CD14-positive monocyte (primary cell): ENCODE data around the gene NEK1. TPM values are rescaled to one million over a fixed set of nuclear protein-coding genes. Genes with fewer than 3 reads are reported as not detected.
"Not testable (repeated sequence)": the region's sequence is repeated elsewhere in the genome, so short reads cannot be mapped to it uniquely, and the experiment has no call there.

Experiments
- DNase-seq, 3 donors: peaks; one replicate each; pipeline ENCODE4 v3.0.0-alpha.2; 2011 to 2022
- H2AFZ ChIP-seq: 2 replicates; pipeline ENCODE4 v1.6.0; 2012; ENCODE audit warnings: mild to moderate bottlenecking, low read depth, low read length, inconsistent platforms; ENCODE audit not compliant: insufficient read depth, poor library complexity, severe bottlenecking
- H3K27ac ChIP-seq, 2 donors: 1 replicate in 1 of 2; 2 replicates in 1 of 2; pipeline ENCODE4 v1.5.1; 2012 to 2013; ENCODE audit warnings: low read length in 2 of 2, control low read depth in 1 of 2, inconsistent platforms in 1 of 2, low read depth in 1 of 2, mild to moderate bottlenecking in 1 of 2
- H3K27me3 ChIP-seq, 2 donors: one replicate each; pipeline versions ENCODE4 v1.6.0 to v1.6.1; 2011 to 2013; ENCODE audit warnings: low read length in 2 of 2; ENCODE audit not compliant: control insufficient read depth in 2 of 2, insufficient read depth in 2 of 2
- H3K36me3 ChIP-seq, 2 donors: replicated peaks in 1 of 2; 1 replicate in 1 of 2; 2 replicates in 1 of 2; pipeline versions ENCODE4 v1.5.1 to v1.6.1; 2012 to 2013; ENCODE audit warnings: low read length in 2 of 2, control low read depth in 1 of 2, inconsistent platforms in 1 of 2, mild to moderate bottlenecking in 1 of 2; ENCODE audit not compliant: insufficient read depth in 2 of 2, control insufficient read depth in 1 of 2
- H3K4me1 ChIP-seq, 2 donors: 1 replicate in 1 of 2; 2 replicates in 1 of 2; pipeline versions ENCODE4 v1.5.1 to v1.6.1; 2012 to 2013; ENCODE audit warnings: low read length in 2 of 2, control low read depth in 1 of 2, inconsistent platforms in 1 of 2, mild to moderate bottlenecking in 1 of 2, moderate library complexity in 1 of 2; ENCODE audit not compliant: insufficient read depth in 2 of 2, control insufficient read depth in 1 of 2
- H3K4me2 ChIP-seq: replicated peaks from 2 replicates; pipeline ENCODE3; 2012; ENCODE audit warnings: low read length, moderate library complexity, mild to moderate bottlenecking; ENCODE audit not compliant: poor library complexity, severe bottlenecking; ENCODE audit errors: extremely low read depth
- H3K4me3 ChIP-seq, 3 experiments: fragments of 200-600 bp in 1 of 3; sonication (generic) in 1 of 3; replicated peaks in 1 of 3; 1 replicate in 2 of 3; 2 replicates in 1 of 3; pipeline ENCODE4 v1.5.1; 2011 to 2013; ENCODE audit warnings: low read length in 3 of 3, mild to moderate bottlenecking in 3 of 3, control low read depth in 2 of 3, low read depth in 2 of 3, inconsistent platforms in 1 of 3, moderate library complexity in 1 of 3
- H3K79me2 ChIP-seq: 2 replicates; pipeline ENCODE4 v1.6.0; 2012; ENCODE audit warnings: mild to moderate bottlenecking, control low read depth, inconsistent platforms, low read length, moderate library complexity; ENCODE audit not compliant: insufficient read depth
- H3K9ac ChIP-seq: 2 replicates; pipeline ENCODE4 v1.6.0; 2017; ENCODE audit warnings: low read length, mild to moderate bottlenecking; ENCODE audit not compliant: insufficient read depth, poor library complexity, severe bottlenecking
- H3K9me3 ChIP-seq, 2 donors: replicated peaks in 1 of 2; 1 replicate in 1 of 2; 2 replicates in 1 of 2; pipeline versions ENCODE4 v1.5.1 to v1.6.1; 2012 to 2013; ENCODE audit warnings: low read length in 2 of 2, control low read depth in 1 of 2; ENCODE audit not compliant: control insufficient read depth in 1 of 2, insufficient read depth in 1 of 2
- H4K20me1 ChIP-seq: 2 replicates; pipeline ENCODE4 v1.6.0; 2012; ENCODE audit warnings: mild to moderate bottlenecking, low read length, control low read depth, moderate library complexity; ENCODE audit not compliant: insufficient read depth
- H3K27ac Mint-ChIP-seq, 7 donors: one replicate each; pipeline ENCODE4 v1.8.0; 2020; ENCODE audit warnings: mild to moderate bottlenecking in 7 of 7, mixed read lengths in 7 of 7, moderate library complexity in 6 of 7, inconsistent platforms in 2 of 7
- H3K27me3 Mint-ChIP-seq, 3 donors: one replicate each; pipeline ENCODE4 v1.8.0; 2021 to 2022; ENCODE audit warnings: low read depth in 3 of 3, mild to moderate bottlenecking in 3 of 3, mixed read lengths in 3 of 3, moderate library complexity in 3 of 3, inconsistent platforms in 1 of 3
- H3K36me3 Mint-ChIP-seq, 2 donors: one replicate each; pipeline ENCODE4 v1.8.0; 2020; ENCODE audit warnings: mixed read lengths in 2 of 2, inconsistent platforms in 1 of 2, mild to moderate bottlenecking in 1 of 2
- H3K4me1 Mint-ChIP-seq: one replicate; pipeline ENCODE4 v1.8.0; 2020; ENCODE audit warnings: mild to moderate bottlenecking, mixed read lengths
- H3K4me3 Mint-ChIP-seq, 2 donors: one replicate each; pipeline ENCODE4 v1.8.0; 2020; ENCODE audit warnings: mild to moderate bottlenecking in 2 of 2, mixed read lengths in 2 of 2, moderate library complexity in 1 of 2
- H3K9me3 Mint-ChIP-seq, 7 donors: one replicate each; pipeline ENCODE4 v1.8.0; 2020 to 2022; ENCODE audit warnings: mixed read lengths in 7 of 7, mild to moderate bottlenecking in 6 of 7, moderate library complexity in 6 of 7, inconsistent platforms in 2 of 7
- CTCF ChIP-seq: fragments of 200-600 bp; IDR thresholded peaks from one replicate; pipeline ENCODE4 v1.8.0; 2022; ENCODE audit warnings: antibody characterized with exemption, mild to moderate bottlenecking
- WGBS: methylation state at CpG from one replicate; pipeline ENCODE4 v1.1.5; 2013; ENCODE audit warnings: missing lambda C conversion rate; ENCODE audit not compliant: insufficient coverage; 5-methylcytosine and 5-hydroxymethylcytosine counted together
- intact Hi-C, 2 donors: fragments of 100-400 bp; cut with micrococcal nuclease; formaldehyde crosslinking; loops; one replicate each; pipeline versions ENCODE4 v1.15.0 to v1.15.1; 2023
- polyA plus RNA-seq, 3 donors: library from polyadenylated mRNA; depleted of rRNA in 1 of 3; unstranded in 2 of 3; stranded (reverse) in 1 of 3; fragments of 300-500 nt in 2 of 3; fragments of >200 nt in 1 of 3; fragmentation: Illumina TruSeq in 2 of 3; gene quantifications; 1 replicate in 2 of 3; 2 replicates in 1 of 3; pipeline ENCODE4 v1.2.3, GENCODE V29; 2012 to 2021

NEK1 gene
- polyA plus RNA-seq, 3 donors = 1.9 to 5.5 (median 2.7) TPM

GRCh38 chr4:169571435-169571834, 40.9 kb downstream of the NEK1 start:
- Histone ChIP-seq H3K9ac (no peak overlapping the region), H3K79me2 (no peaks in the 10 kb centered on the region), H2AFZ (no peak overlapping the region), H3K36me3 (peaks cover 11 to 29% of the 10 kb centered on the region in 2 donors), H3K4me3 (no peak overlapping the region), H3K27me3 (no peaks in the 10 kb centered on the region), H3K27ac (no peak overlapping the region), H3K4me1 (no peaks in the 10 kb centered on the region), H3K9me3 (no peaks in the 10 kb centered on the region), H3K4me2 (no peak overlapping the region), H4K20me1 (no peaks in the 10 kb centered on the region)
- WGBS = 100% methylated on average over 3 of the region's 4 CpGs
- H3K27ac Mint-ChIP-seq = peak overlapping the region in 1 of 7 donors; percentile 7
- H3K27me3 Mint-ChIP-seq = peaks cover 0 to 2% (median 0%) of the 10 kb centered on the region in 3 donors
- peaks cover 3% of the 10 kb centered on the region for H3K4me1 Mint-ChIP-seq
- H3K36me3 Mint-ChIP-seq = peaks cover 31 to 40% of the 10 kb centered on the region in 2 donors
- no peak for TF ChIP-seq CTCF
- intact Hi-C loops = no loop called here
- DNase-seq = no peak
- H3K9me3 Mint-ChIP-seq = peaks cover 0 to 10% (median 6%) of the 10 kb centered on the region in 7 donors
- H3K4me3 Mint-ChIP-seq = no peak overlapping the region

DNA sequence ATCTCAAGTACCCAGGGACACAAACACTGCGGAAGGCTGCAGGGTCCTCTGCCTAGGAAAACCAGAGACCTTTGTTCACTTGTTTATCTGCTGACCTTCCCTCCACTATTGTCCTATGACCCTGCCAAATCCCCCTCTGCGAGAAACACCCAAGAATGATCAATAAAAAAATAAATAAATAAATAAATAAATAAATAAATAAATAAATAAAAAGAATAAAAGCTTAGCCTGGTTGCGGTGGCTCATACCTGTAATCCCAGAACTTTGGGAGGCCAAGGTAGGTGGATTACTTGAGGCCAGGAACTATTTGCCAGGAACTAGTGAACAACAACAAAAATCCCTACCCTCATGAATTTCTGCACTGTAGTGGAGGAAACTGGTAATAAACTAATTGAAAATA, 41.4 kb downstream of the NEK1 start:
- DNase-seq, H3K79me2 ChIP-seq, H3K4me1 Mint-ChIP-seq, H3K27me3 ChIP-seq, H3K4me1 ChIP-seq, H3K9ac ChIP-seq, H3K9me3 ChIP-seq, H3K27ac ChIP-seq, intact Hi-C loops, H3K9me3 Mint-ChIP-seq, H2AFZ ChIP-seq, H3K27me3 Mint-ChIP-seq, H3K27ac Mint-ChIP-seq, H3K4me3 Mint-ChIP-seq, H3K4me3 ChIP-seq, H4K20me1 ChIP-seq, H3K4me2 ChIP-seq: not testable (repeated sequence)
- peaks cover 6 to 25% of the 10 kb centered on the region in 2 donors for H3K36me3 ChIP-seq
- WGBS = no CpG with 5 or more reads among the region's 3 CpGs
- peaks cover 31 to 35% of the 10 kb centered on the region in 2 donors for H3K36me3 Mint-ChIP-seq

DNA sequence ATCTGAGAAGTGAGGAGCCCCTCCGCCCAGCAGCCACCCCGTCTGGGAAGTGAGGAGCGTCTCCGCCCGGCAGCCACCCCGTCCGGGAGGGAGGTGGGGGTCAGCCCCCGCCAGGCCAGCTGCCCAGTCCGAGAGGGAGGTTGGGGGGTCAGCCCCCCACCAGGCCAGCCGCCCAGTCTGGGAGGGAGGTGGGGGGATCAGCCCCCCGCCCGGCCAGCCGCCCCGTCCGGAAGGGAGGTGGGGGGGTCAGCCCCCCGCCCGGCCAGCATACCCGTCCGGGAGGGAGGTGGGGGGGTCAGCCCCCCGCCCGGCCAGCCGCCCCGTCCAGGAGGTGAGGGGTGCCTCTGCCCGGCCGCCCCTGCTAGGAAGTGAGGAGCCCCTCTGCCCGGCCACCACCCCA, 42.1 kb downstream of the NEK1 start:
- H3K4me1 Mint-ChIP-seq, H3K9ac ChIP-seq, H3K27ac ChIP-seq, H3K4me3 ChIP-seq, H3K79me2 ChIP-seq, H3K9me3 Mint-ChIP-seq, intact Hi-C loops, H2AFZ ChIP-seq, DNase-seq, H3K9me3 ChIP-seq, H3K27me3 ChIP-seq, H3K27ac Mint-ChIP-seq, H3K4me3 Mint-ChIP-seq, H4K20me1 ChIP-seq, H3K4me1 ChIP-seq, H3K27me3 Mint-ChIP-seq, H3K4me2 ChIP-seq: not testable (repeated sequence)
- peaks cover 2 to 19% of the 10 kb centered on the region in 2 donors for H3K36me3 ChIP-seq
- WGBS = 100% methylated on average over 6 of the region's 26 CpGs
- H3K36me3 Mint-ChIP-seq = peaks cover 27 to 31% of the 10 kb centered on the region in 2 donors

DNA sequence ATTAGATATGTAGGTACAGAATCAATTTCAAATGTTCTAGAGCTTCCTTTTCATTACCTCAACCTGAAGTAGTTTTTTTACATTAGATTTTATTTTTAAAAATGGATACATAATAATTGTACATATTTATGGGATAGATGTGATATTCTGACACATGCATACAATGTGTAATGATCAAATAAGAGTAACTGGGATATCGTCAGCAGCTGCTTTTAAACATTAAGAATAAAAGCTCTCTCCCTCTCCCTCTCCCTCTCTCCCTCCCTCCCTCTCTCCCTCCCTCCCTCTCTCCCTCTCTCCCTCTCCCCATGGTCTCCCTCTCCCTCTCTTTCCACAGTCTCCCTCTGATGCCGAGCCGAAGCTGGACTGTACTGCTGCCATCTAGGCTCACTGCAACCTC, 43.2 kb downstream of the NEK1 start:
- H3K4me1 ChIP-seq, H3K27ac ChIP-seq, H3K9me3 Mint-ChIP-seq, H3K4me3 Mint-ChIP-seq, H3K9me3 ChIP-seq, H3K27me3 Mint-ChIP-seq, H2AFZ ChIP-seq, H3K9ac ChIP-seq, H3K27me3 ChIP-seq, H3K4me3 ChIP-seq, DNase-seq, H4K20me1 ChIP-seq, H3K36me3 ChIP-seq, H3K4me2 ChIP-seq, H3K79me2 ChIP-seq, intact Hi-C loops, H3K4me1 Mint-ChIP-seq: not testable (repeated sequence)
- no CpG with 5 or more reads among the region's 3 CpGs for WGBS
- Mint-ChIP-seq H3K36me3 (peaks cover 16 to 23% of the 10 kb centered on the region in 2 donors), H3K27ac (peak overlapping the region in 1 of 7 donors; percentile 74)
